Measurements from ENCODE around the gene PNKP. TPM values are rescaled to one million over a fixed set of nuclear protein-coding genes. Genes with fewer than 3 reads are reported as not detected.

PNKP gene
- total and polyA plus RNA-seq, 10 of the 15 experiments (the other 5 are each of a cell fraction or from before 2014, with no cell fraction given) = 2.9 to 82.3 (median 33.2) TPM

DNA sequence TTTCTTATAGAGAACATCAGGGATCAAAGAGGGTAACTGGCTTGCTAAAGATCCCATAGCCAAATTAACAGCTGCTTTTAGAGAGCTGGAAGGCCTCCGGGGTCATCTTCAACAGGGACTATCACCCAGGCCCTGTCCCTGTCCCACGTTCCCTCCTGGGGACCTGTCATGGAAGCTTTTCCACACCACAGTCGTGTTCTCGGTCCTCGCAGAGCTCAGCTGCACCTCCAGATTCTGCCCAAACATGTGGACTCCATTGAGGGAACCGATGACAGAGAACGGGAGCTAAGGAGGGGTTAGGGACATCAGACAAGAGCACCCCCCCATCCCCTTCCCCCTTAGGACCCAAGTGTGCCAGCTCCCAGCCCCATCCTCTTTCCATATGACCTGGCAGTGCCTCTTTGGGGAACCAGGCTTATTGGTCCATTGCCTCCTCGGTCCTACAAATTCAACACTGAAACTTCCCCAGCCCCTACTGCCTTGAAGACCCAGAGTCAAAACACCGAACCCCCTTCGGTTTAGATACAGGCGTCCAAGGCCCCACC lies 54.9 kb downstream of the PNKP start:
- DNase-seq (ENCODE audit: low read depth, low spot score) (no peak), FAIRE-seq (peak; percentile 31), ATAC-seq (no peak)
- TF ChIP-seq ZNF622 (IDR thresholded peaks at IDR 0.05) (no peak), CBFB (IDR thresholded peaks at IDR 0.05; ENCODE audit: low read depth) (no peak), EGR1 (IDR thresholded peaks at IDR 0.05; ENCODE audit: borderline replicate concordance in 1 of 2, low read depth in 2 of 2, low read length in 2 of 2) (no peak)
- no peaks in the 10 kb centered on the region for H3K36me3 ChIP-seq (ENCODE audit: control insufficient read depth in 2 of 2, insufficient read depth in 2 of 2, low read length in 1 of 2)
- H3K79me2 ChIP-seq (ENCODE audit: control insufficient read depth, insufficient read depth, low read length) = no peaks in the 10 kb centered on the region
- peak overlapping the region; percentile 94 for H2AFZ ChIP-seq (ENCODE audit: control insufficient read depth, low read depth, low read length)
- peaks cover 7% of the 10 kb centered on the region; the same call in 1 of the 2 replicates for H3K4me1 ChIP-seq (ENCODE audit: control insufficient read depth, insufficient read depth, low read length)
- peak overlapping the region; percentile 86 for H3K4me3 ChIP-seq
- intact Hi-C loops (cut with micrococcal nuclease; ENCODE audit: unreplicated experiment) = loop anchor here (2.0 kb wide), 1 partner anchor 38 kb away; the partner anchor contains the start of gene PTOV1
- CTCF ChIA-PET = interaction anchor here (1.2 to 1.4 kb wide), 2 partner anchors 36 to 78 kb away, joined by 3 to 6 read pairs; no protein-coding TSS in a partner anchor
- H3K27me3 ChIP-seq (replicated peaks in 1 of 2; ENCODE audit: control insufficient read depth in 2 of 2, insufficient read depth in 2 of 2, low read length in 1 of 2) = no peaks in the 10 kb centered on the region
- H3K27ac ChIP-seq (ENCODE audit: control insufficient read depth, insufficient read depth) = peak overlapping the region; percentile 69
- in situ Hi-C loops (cut with MboI) = no loop called here
- POLR2A ChIA-PET = interaction anchor here (0.6 to 1.8 kb wide), 6 partner anchors 13 to 172 kb away, joined by 4 to 6 read pairs (median 4); partner anchors contain the start of genes AKT1S1, PTOV1, RRAS and TBC1D17
- SMC1A ChIA-PET (ENCODE audit: uncharacterized antibody, unreplicated experiment) = interaction anchor here (1.2 to 2.3 kb wide), 5 partner anchors 46 to 136 kb away, joined by 3 to 6 read pairs (median 4); partner anchors contain the start of genes AP2A1 and ATF5
- H3K9me3 ChIP-seq (replicated peaks; ENCODE audit: control insufficient read depth, insufficient read depth, low read length) = no peaks in the 10 kb centered on the region
- WGBS (ENCODE audit: insufficient coverage, insufficient replicate concordance, low lambda C conversion rate, missing lambda C conversion rate) = 41% methylated on average over 11 of the region's 11 CpGs
- RAD21 ChIA-PET (ENCODE audit: unreplicated experiment) = interaction anchor here (1.4 kb wide), 2 partner anchors 38 to 57 kb away, joined by 4 to 12 read pairs; no protein-coding TSS in a partner anchor
- peak overlapping the region; percentile 76 for H3K9ac ChIP-seq (ENCODE audit: control insufficient read depth, insufficient read depth, low read length)
- peak overlapping the region; percentile 88 for H3K4me2 ChIP-seq (ENCODE audit: control insufficient read depth, insufficient read depth)
- no peaks in the 10 kb centered on the region for H4K20me1 ChIP-seq (ENCODE audit: control insufficient read depth, insufficient read depth)
- BruUV-seq (replicated peaks) = TSS peak; percentile 91

DNA sequence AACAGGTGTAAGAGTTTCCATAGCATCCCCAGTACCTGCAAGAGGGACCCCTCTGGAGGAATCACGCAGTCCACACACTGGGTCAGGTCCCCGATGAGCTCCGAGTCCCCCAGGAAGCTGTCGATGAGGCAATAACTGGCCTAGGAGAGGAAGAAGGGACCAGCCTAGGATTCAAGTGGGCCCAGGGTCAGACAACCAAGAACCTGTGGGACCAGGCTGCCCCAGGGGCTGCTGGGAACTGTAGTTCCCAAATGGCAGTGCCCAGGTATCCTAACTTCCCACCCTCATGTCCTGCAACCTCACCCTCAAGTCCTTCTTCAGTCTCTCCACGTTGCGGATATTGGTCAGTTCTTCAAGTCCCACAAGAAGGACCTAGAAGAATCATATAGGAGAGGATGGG lies 56.0 kb downstream of the PNKP start:
- H3K27ac ChIP-seq (ENCODE audit: control insufficient read depth, insufficient read depth) = no peak overlapping the region
- RAD21 ChIA-PET (ENCODE audit: unreplicated experiment) = interaction anchor here (0.5 to 1.4 kb wide), 2 partner anchors 39 to 102 kb away, joined by 4 read pairs; no protein-coding TSS in a partner anchor
- in situ Hi-C loops (cut with MboI) = no loop called here
- no peaks in the 10 kb centered on the region for H3K79me2 ChIP-seq (ENCODE audit: control insufficient read depth, insufficient read depth, low read length)
- H3K4me2 ChIP-seq (ENCODE audit: control insufficient read depth, insufficient read depth) = no peak overlapping the region
- POLR2A ChIA-PET = no interaction called here
- peaks cover 0 to 1% of the 10 kb centered on the region in 2 experiments; a peak in 2 of 4 replicates for H3K36me3 ChIP-seq (ENCODE audit: control insufficient read depth in 2 of 2, insufficient read depth in 2 of 2, low read length in 1 of 2)
- H3K9ac ChIP-seq (ENCODE audit: control insufficient read depth, insufficient read depth, low read length) = no peak overlapping the region
- intact Hi-C loops (cut with micrococcal nuclease; ENCODE audit: unreplicated experiment) = no loop called here
- H3K9me3 ChIP-seq (replicated peaks; ENCODE audit: control insufficient read depth, insufficient read depth, low read length) = no peaks in the 10 kb centered on the region
- no peak overlapping the region for H3K4me3 ChIP-seq
- CTCF ChIA-PET = interaction anchor here (1.8 kb wide), 1 partner anchor 28 kb away, joined by 5 read pairs; no protein-coding TSS in a partner anchor
- no TSS peak for BruUV-seq (replicated peaks)
- ATAC-seq (no peak), FAIRE-seq (no peak), DNase-seq (ENCODE audit: low read depth, low spot score) (no peak)
- SMC1A ChIA-PET (ENCODE audit: uncharacterized antibody, unreplicated experiment) = no interaction called here
- no peaks in the 10 kb centered on the region for H4K20me1 ChIP-seq (ENCODE audit: control insufficient read depth, insufficient read depth)
- WGBS (ENCODE audit: insufficient coverage, insufficient replicate concordance, low lambda C conversion rate, missing lambda C conversion rate) = 100% methylated on average over 6 of the region's 6 CpGs
- no peaks in the 10 kb centered on the region for H3K27me3 ChIP-seq (replicated peaks in 1 of 2; ENCODE audit: control insufficient read depth in 2 of 2, insufficient read depth in 2 of 2, low read length in 1 of 2)
- peaks cover 7% of the 10 kb centered on the region; the same call in 1 of the 2 replicates for H3K4me1 ChIP-seq (ENCODE audit: control insufficient read depth, insufficient read depth, low read length)
- no peak overlapping the region for H2AFZ ChIP-seq (ENCODE audit: control insufficient read depth, low read depth, low read length)
- TF ChIP-seq ZNF384 (IDR thresholded peaks at IDR 0.05; ENCODE audit: borderline replicate concordance, low read depth, low read length) = no peak
- no peak for TF ChIP-seq SREBF1 (IDR thresholded peaks at IDR 0.05; ENCODE audit: low read length)
- TF ChIP-seq HCFC1 (IDR thresholded peaks at IDR 0.05; ENCODE audit: low read length) = peak; percentile 38; the same call in 1 of the 2 replicates
- no peak for TF ChIP-seq RAD21 (IDR thresholded peaks at IDR 0.05; ENCODE audit: insufficient read depth, low read depth, low read length)
- TF ChIP-seq FOXM1 (IDR thresholded peaks at IDR 0.05; ENCODE audit: low read depth, low read length) = no peak
- no peak for TF ChIP-seq ASH2L (IDR thresholded peaks at IDR 0.05; ENCODE audit: borderline replicate concordance, low read depth)
- TF ChIP-seq SIX5 (IDR thresholded peaks at IDR 0.05; ENCODE audit: low read depth, low read length, severe bottlenecking) = peak; percentile 41
- TF ChIP-seq MEF2B (IDR thresholded peaks at IDR 0.05; ENCODE audit: partially characterized antibody, poor library complexity, severe bottlenecking) = no peak
- TF ChIP-seq, protein P1, sequence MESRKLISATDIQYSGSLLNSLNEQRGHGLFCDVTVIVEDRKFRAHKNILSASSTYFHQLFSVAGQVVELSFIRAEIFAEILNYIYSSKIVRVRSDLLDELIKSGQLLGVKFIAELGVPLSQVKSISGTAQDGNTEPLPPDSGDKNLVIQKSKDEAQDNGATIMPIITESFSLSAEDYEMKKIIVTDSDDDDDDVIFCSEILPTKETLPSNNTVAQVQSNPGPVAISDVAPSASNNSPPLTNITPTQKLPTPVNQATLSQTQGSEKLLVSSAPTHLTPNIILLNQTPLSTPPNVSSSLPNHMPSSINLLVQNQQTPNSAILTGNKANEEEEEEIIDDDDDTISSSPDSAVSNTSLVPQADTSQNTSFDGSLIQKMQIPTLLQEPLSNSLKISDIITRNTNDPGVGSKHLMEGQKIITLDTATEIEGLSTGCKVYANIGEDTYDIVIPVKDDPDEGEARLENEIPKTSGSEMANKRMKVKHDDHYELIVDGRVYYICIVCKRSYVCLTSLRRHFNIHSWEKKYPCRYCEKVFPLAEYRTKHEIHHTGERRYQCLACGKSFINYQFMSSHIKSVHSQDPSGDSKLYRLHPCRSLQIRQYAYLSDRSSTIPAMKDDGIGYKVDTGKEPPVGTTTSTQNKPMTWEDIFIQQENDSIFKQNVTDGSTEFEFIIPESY (IDR thresholded peaks at IDR 0.05) = no peak
